ENCODE data around the gene SLC30A7.

Gene SLC30A7

GRCh38 chr1:100988121-100988520 is 92.2 kb downstream of the SLC30A7 start:
- DNase-seq: no peak

DNA sequence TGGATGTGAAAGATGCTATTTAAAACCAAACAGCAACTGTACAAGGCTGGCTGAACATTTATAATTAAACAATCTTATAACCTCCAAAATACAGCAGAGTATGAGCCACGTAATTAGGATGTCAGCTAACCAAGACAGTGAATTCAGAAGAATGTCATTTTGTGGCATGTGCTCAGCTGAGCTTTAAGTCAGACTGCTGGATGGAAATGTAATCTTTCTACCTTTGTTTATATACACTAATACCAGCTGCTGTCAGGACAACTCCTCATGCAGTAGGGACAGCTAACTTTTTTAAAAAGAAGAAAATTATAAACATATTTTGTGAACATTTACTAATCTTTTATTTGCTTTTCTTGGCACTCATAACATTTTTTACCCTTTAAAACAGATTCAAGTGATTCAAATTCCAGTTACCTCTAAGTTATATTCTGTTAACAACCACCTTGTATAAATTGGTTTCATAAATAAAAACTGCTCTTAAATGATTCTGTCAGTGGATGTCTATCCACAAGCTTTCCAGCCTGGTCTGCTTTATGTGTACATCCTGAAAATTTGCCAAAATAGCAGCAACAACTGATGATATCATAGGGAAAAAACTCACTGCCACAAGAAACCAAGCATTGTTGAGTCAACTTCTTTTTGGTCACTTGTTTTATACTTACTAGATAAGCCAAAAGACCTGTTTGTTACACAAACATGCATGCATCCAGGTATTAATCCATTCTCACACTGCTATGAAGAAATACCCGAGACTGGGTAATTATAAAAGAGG is 93.6 kb downstream of the SLC30A7 start:
- no peak for DNase-seq

DNA sequence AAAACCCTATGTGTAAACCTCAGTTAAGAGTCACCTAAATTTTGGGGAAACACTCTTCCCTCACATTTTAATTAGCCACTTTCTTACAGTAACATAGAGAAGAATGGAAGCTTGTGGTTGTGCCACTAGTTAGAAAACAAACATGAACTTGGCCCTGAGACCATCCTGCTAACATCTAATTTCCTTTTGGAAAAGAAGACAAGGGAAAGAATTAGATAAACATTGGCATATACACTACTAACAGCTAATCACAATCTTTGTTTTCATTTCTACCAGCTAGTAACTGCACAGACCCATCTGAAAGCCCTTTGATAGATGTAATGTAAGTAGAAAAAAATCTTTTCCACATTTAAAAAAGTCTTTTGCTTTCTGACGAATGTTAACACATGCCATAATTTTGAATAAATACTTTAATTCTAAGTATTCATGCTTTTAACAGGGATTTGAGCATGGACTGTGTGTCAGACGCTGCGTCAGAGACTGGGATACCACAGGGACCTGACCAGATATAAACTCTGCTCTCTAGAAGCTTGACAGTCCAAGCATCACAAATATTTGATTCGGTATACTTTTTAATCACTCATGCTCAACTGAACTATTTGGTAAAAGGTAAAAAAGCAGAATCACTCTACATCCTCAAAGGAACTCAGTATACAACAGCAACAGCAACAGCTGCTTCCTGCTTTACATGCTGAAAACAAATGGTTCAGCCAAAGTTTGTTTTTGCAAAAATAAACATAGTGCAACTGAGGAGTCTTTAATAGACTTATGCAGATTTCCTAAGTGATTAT is 99.5 kb downstream of the SLC30A7 start:
- DNase-seq: no peak

GRCh38 chr1:100998426-100998825 is 102.5 kb downstream of the SLC30A7 start:
- no peak for DNase-seq

GRCh38 chr1:101000131-101000873 is 104.4 kb downstream of the SLC30A7 start:
- DNase-seq: no peak

- DNase-seq: no peak
These were observed 106.7 kb downstream of the SLC30A7 start for GRCh38 chr1:101002551-101002950.

DNA sequence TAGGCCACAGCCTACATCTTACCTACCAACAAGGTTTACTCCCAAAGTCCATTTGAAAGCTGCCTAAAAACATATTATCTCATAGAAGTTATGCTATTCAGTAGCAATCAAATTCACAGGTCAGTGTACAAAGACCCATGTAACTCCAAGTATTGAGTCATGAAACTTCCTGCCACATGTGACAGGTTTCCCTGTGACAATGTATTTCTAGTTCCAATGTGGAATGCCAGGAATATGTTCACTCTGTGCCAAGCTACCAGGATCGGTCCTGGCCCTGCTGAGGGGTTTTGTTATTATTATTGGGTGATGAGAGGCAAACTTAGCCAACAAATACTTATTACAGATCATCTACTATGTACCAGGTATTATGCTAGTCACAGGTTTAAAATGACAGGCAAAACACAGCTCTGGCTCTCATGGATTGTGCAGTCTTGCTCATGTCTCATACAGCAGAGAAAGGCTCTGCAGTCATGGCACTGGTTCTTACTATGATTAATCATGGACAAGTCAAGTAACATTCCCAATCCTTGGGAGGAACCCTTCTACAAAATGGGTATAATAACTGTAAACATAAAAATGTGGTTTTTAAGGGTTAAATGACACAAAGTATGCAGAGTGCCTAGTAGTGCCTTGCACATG is 107.2 kb downstream of the SLC30A7 start:
- DNase-seq: no peak

DNA sequence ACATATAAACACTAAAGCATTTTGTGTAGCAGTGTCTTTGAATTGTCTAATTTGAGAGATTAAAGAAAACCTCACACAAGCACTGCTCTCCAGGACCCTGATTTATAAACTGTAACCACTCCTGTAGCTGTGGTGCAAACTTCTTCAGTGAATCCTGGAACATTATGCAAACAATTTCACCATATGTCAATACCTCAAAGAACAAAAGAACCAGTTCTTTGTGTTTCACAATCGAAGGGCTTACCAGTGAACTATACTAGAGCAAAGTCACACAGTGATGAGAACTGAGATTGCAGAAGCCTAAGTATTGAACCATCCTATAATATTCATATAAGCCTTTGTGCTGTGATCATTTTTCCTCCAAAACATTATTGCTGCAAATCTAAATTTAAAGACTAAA is 108.2 kb downstream of the SLC30A7 start:
- DNase-seq: no peak

DNA sequence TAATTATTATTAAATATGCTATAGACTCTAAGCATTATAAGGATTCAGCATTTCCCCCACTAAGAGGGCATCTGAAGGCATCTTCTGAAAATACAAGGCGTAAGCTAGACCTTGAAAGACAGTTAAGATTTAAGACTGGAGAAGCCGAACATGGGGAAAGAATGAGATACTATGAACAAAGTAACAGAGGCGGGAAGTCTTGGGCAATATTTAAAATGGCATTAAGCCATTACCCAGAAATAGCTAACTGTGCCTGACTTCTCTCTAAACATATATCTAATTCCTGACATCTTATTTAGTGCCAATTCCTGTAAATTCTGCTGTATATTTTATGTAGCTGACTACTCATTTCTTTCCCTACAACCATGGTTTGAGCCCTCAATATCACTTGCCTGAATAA is 108.8 kb downstream of the SLC30A7 start:
- DNase-seq: no peak

DNA sequence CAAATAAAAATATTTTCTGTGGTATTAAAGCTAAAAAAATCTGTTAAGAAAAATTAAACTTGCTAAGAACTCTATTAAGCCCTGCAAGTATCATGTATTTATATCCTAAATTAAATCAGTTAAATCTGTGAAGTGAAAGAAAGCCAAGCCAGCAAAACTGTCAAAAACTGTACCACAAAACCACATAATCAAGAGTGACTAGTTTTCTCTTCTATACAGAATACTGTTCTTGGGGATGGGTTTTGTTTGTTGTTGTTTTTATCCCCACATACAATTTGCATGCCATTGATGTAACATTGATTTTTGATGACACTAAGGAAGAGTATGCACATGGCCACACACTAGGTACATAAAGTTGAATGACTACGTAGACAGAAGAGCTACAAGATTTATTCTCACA is 109.3 kb downstream of the SLC30A7 start:
- no peak for DNase-seq

GRCh38 chr1:101005871-101006270 is 110.0 kb downstream of the SLC30A7 start:
- DNase-seq: no peak

DNA sequence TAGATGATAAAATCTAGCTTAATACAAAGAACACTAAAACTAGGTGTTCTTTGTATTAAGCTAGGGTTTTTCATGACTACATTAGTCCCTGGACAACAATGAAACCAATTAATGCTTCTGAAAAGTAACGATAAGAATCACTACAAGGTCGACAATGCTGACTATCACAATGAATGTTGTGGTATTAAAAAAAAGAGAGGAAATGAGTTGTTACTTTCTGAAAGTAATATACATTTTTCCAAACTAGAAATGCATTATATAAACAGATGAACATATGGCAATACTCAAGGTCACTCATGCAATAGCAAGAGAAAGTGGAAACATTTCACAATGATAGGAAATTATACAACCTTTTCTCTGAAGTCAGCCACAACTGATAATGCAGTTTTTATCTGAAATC is 110.7 kb downstream of the SLC30A7 start:
- no peak for DNase-seq

GRCh38 chr1:101008229-101008834 is 112.4 kb downstream of the SLC30A7 start:
- DNase-seq: no peak

GRCh38 chr1:101013776-101014175 is 117.9 kb downstream of the SLC30A7 start:
- no peak for DNase-seq

- no peak for DNase-seq
These were observed 121.6 kb downstream of the SLC30A7 start for GRCh38 chr1:101017448-101017847.

GRCh38 chr1:101022294-101022693 is 126.4 kb downstream of the SLC30A7 start:
- no peak for DNase-seq

GRCh38 chr1:101025283-101025656 is 129.4 kb downstream of the SLC30A7 start:
- no peak for DNase-seq

GRCh38 chr1:101025657-101026429 is 130.0 kb downstream of the SLC30A7 start, which contains the start of gene DPH5:
Gene DPH5, minus strand, starts transcription at chr1:101025784. Its CDS starts 341 bp downstream, at chr1:101025443.
- DNase-seq: peak; percentile 90

DNA sequence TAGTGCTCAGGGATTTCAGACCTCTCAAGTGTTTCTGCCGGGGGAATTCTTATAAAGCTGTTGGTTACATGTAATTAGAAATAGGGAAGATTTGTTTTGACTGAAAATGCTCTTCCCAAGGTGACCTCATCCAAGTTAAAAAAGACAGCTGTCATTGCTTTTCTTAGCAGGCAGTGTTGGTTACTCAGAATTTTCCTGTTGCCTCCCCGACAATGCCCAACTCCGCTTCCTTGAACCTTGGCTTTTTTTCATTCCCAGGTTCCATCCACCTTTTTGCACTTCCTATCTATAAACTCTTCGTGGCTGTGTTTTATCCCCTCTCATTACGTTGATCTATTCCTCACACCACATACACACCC is 130.5 kb downstream of the SLC30A7 start:
- no peak for DNase-seq

GRCh38 chr1:101027194-101027772 is 131.4 kb downstream of the SLC30A7 start:
- no peak for DNase-seq

GRCh38 chr1:101028466-101028865 is 132.6 kb downstream of the SLC30A7 start:
- no peak for DNase-seq

Data from activated CD8-positive, alpha-beta memory T cell treated with anti-CD3 and anti-CD28 coated beads, Interleukin-2, amount 50 U/mL, for 4 hours (primary cell).